Esophagus squamous epithelium (tissue), 4 donors: Measurements from ENCODE around the gene TMEM175.

Source experiments
- POLR2A ChIP-seq, 4 donors: fragments of 450-650 bp; IDR thresholded peaks; one replicate each; pipeline ENCODE4 v1.6.1; 2017; ENCODE audit warnings: antibody characterized with exemption in 4 of 4, mild to moderate bottlenecking in 4 of 4, moderate library complexity in 3 of 4
- TF ChIP-seq, protein P1 (sequence below), 6 experiments: fragments of 450-650 bp in 4 of 6; fragments of 200-600 bp in 2 of 6; sonication (generic) in 2 of 6; IDR thresholded peaks; one replicate each; pipeline ENCODE4 v1.5.1; 2016 to 2019; ENCODE audit warnings: antibody characterized with exemption in 6 of 6, mild to moderate bottlenecking in 4 of 6, moderate library complexity in 4 of 6

DNA sequence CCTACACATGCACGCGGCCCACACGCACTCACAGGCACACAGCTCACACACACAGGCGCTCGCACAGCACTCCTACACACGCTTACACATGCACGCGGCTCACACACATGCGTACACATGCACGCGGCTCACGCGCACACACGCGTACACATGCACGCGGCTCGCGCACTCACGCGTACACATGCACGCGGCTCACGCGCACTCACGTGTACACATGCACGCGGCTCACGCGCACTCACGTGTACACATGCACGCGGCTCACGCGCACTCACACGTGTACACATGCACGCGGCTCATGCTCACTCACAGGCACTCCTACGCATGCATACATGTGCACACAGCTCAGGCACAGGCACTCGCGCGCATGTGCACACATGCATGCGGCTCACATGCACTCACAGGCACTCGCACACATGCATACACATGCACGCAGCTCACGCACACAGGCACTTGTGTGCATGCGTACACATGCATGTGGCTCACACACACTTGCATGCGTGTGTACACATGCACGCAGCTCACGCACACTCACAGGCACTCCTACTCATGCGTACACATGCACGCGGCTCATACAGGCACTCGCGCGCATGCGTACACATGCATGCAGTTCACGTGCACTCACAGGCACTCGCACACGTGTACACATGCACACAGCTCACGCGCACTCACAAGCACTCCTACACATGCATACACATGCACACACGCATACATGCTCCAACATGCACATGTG, 45.1 kb upstream of the TMEM175 start:
- TF ChIP-seq, protein P1, sequence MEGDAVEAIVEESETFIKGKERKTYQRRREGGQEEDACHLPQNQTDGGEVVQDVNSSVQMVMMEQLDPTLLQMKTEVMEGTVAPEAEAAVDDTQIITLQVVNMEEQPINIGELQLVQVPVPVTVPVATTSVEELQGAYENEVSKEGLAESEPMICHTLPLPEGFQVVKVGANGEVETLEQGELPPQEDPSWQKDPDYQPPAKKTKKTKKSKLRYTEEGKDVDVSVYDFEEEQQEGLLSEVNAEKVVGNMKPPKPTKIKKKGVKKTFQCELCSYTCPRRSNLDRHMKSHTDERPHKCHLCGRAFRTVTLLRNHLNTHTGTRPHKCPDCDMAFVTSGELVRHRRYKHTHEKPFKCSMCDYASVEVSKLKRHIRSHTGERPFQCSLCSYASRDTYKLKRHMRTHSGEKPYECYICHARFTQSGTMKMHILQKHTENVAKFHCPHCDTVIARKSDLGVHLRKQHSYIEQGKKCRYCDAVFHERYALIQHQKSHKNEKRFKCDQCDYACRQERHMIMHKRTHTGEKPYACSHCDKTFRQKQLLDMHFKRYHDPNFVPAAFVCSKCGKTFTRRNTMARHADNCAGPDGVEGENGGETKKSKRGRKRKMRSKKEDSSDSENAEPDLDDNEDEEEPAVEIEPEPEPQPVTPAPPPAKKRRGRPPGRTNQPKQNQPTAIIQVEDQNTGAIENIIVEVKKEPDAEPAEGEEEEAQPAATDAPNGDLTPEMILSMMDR (IDR thresholded peaks at IDR 0.05), result no peak
- TF ChIP-seq POLR2A (IDR thresholded peaks at IDR 0.05), result no peak
